Activated CD4-positive, alpha-beta T cell treated with anti-CD3 and anti-CD28 coated beads, Interleukin-2, amount 10 ng/mL, durations not matched to agents 7 days and 5 days (primary cell): ENCODE data around the gene RBP3. TPM values are rescaled to one million over a fixed set of nuclear protein-coding genes. Genes with fewer than 3 reads are reported as not detected.

Experiments used
- CTCF ChIA-PET: fragments of 350-600 bp; sonication (Branson Sonifier 250); formaldehyde crosslinking; loops from one replicate; lab custom pipeline; 2021; ENCODE audit warnings: antibody characterized with exemption; lab: Charles Lee
- POLR2A ChIA-PET: fragments of 350-600 bp; sonication (Branson Sonifier 250); formaldehyde crosslinking; loops from one replicate; lab custom pipeline; 2021; ENCODE audit warnings: antibody characterized with exemption; lab: Charles Lee
- DNase-seq: peaks from one replicate; pipeline ENCODE4 v3.0.0-alpha.2; 2020
- H3K27ac Mint-ChIP-seq: one replicate; pipeline ENCODE4 v1.8.0; 2021; ENCODE audit warnings: mild to moderate bottlenecking, moderate library complexity, mixed read lengths
- H3K27me3 Mint-ChIP-seq: one replicate; pipeline ENCODE4 v1.8.0; 2021; ENCODE audit warnings: mixed read lengths
- H3K36me3 Mint-ChIP-seq: one replicate; pipeline ENCODE4 v1.8.0; 2021; ENCODE audit warnings: low read depth, mixed read lengths
- H3K4me1 Mint-ChIP-seq: one replicate; pipeline ENCODE4 v1.8.0; 2021; ENCODE audit warnings: mixed read lengths
- H3K4me3 Mint-ChIP-seq: one replicate; pipeline ENCODE4 v1.8.0; 2021; ENCODE audit warnings: mild to moderate bottlenecking, moderate library complexity, mixed read lengths
- H3K9me3 Mint-ChIP-seq: one replicate; pipeline ENCODE4 v1.8.0; 2021; ENCODE audit warnings: mixed read lengths
- total RNA-seq, 2 experiments: library from RNA; stranded (reverse); gene quantifications; one replicate each; pipeline ENCODE4 v1.2.3, GENCODE V29; 2021

Gene RBP3
- total RNA-seq, 2 experiments from 2014 or later, result not detected

DNA sequence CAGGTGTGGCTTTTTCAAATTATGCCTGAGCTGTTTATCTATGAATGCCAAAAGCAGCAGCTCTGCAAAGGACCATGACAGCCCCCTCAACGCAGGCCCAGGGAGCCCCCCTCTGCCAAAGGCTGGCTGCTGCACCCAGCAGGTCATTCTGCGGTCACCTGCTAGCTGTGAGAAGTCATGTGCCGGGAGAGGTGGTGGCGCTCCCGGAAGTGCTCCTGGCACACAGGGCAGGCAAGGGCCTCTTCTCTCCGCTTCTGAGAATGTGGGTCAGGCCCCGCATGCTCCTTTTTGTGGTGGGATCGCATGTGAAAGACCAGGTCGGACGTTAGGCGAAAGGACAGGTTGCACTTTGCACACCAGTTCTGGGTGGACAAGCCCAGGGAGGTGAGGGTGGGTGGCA, 19.5 kb downstream of the RBP3 start:
- peaks cover 4% of the 10 kb centered on the region for H3K4me1 Mint-ChIP-seq
- POLR2A ChIA-PET, result no interaction called here
- no peaks in the 10 kb centered on the region for H3K27me3 Mint-ChIP-seq
- no peak overlapping the region for H3K27ac Mint-ChIP-seq
- H3K4me3 Mint-ChIP-seq, result no peak overlapping the region
- no peaks in the 10 kb centered on the region for H3K9me3 Mint-ChIP-seq
- no peaks in the 10 kb centered on the region for H3K36me3 Mint-ChIP-seq
- CTCF ChIA-PET, result no interaction called here
- DNase-seq, result no peak

DNA sequence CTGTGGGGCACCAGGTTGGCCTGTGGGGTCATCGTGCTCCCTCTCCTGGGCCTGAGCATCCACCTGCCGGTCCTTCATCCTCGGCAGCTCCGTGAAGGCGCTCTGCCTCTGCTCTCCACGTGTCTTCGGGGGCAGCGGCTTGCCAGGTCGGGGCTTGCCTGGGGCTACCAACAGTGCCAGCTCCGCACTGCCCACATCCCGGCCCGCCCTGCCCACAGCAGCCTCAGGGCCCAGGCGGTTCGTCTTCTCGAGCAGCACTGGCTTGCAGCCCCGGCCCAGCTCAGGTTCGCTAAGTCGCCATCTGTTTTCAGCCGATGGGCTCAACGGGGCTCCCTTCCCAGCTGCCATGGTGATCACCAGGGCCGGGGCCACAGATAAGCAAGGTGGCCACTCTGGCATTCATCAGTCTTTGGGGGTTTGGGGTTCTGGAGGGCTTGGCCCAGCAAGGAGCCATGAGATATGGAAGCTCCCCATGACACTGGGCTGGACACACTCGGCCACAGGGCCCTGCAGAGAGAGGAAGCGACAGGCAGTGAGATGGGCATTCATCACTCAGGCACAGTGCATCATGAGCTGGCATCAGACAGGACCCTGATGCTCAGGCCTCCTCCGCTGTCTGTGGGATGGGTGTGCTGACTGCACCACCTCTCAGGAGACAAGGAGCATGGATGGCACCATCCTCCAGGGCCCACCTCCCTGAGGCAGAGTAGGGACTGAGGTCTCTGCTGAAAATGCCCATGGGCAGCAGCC, 20.4 kb downstream of the RBP3 start:
- POLR2A ChIA-PET, result no interaction called here
- Mint-ChIP-seq H3K27ac (no peak overlapping the region), H3K9me3 (no peaks in the 10 kb centered on the region), H3K36me3 (no peaks in the 10 kb centered on the region), H3K4me3 (no peak overlapping the region), H3K4me1 (peaks cover 6% of the 10 kb centered on the region), H3K27me3 (no peaks in the 10 kb centered on the region)
- CTCF ChIA-PET, result no interaction called here
- no peak for DNase-seq

- ChIA-PET POLR2A (no interaction called here), CTCF (interaction anchor here (1.2 kb wide), 1 partner anchor 10 kb away, joined by 3 read pairs; no protein-coding TSS in a partner anchor)
- Mint-ChIP-seq H3K9me3 (no peaks in the 10 kb centered on the region), H3K4me1 (peaks cover 6% of the 10 kb centered on the region), H3K4me3 (no peak overlapping the region), H3K36me3 (no peaks in the 10 kb centered on the region), H3K27me3 (no peaks in the 10 kb centered on the region), H3K27ac (no peak overlapping the region)
- no peak for DNase-seq
Observed at GRCh38 chr10:47369251-47369894, 21.2 kb downstream of the RBP3 start.

DNA sequence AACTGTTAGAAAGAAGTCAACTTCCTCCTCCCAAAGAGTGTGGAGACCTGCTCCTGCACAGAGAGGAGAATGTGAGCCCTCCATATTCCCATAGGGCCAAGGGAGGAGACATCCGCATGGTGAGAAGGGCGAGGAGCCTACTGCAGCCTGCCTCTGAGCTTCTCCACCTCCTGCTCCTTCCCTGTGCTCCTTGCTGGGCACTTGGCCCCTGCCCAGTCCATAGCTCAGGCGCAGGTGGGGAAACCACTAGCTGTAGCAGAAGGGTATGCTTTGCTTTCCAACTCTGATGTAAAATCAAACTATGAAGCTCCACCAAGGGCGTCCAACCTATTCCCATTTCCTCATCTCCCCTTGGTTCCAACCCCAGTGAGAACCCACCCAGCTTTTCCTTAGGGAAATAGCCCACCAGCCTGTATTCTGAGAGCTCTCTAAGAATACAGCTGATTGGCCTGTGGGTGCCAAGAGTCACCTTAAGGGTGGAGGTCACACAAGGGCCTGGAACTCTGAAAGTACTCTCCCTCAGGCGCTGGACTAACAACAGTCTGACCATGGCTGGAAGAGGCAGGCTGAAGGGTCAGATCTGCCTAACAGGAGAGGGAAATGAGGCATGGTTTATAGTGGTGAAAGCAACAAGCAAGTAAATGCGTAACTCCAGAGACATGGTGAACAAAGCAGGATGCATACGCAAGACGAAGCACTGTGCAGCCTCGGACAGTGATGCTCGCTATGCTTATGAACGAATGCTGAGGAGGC, 22.0 kb downstream of the RBP3 start:
- ChIA-PET CTCF (interaction anchor here (1.2 kb wide), 1 partner anchor 9 kb away, joined by 3 read pairs; no protein-coding TSS in a partner anchor), POLR2A (no interaction called here)
- Mint-ChIP-seq H3K27ac (no peak overlapping the region), H3K27me3 (no peaks in the 10 kb centered on the region), H3K36me3 (no peaks in the 10 kb centered on the region), H3K4me1 (peaks cover 6% of the 10 kb centered on the region), H3K9me3 (no peaks in the 10 kb centered on the region), H3K4me3 (no peak overlapping the region)
- DNase-seq, result no peak

GRCh38 chr10:47370878-47371277, 22.7 kb downstream of the RBP3 start:
- no peaks in the 10 kb centered on the region for H3K36me3 Mint-ChIP-seq
- no peak for DNase-seq
- ChIA-PET CTCF (no interaction called here), POLR2A (no interaction called here)
- H3K4me1 Mint-ChIP-seq, result peaks cover 6% of the 10 kb centered on the region
- no peaks in the 10 kb centered on the region for H3K9me3 Mint-ChIP-seq
- no peak overlapping the region for H3K4me3 Mint-ChIP-seq
- H3K27ac Mint-ChIP-seq, result no peak overlapping the region
- H3K27me3 Mint-ChIP-seq, result peaks cover 5% of the 10 kb centered on the region

GRCh38 chr10:47371629-47372485, 23.7 kb downstream of the RBP3 start:
- H3K4me1 Mint-ChIP-seq, result peaks cover 6% of the 10 kb centered on the region
- ChIA-PET POLR2A (no interaction called here), CTCF (no interaction called here)
- no peak for DNase-seq
- H3K4me3 Mint-ChIP-seq, result no peak overlapping the region
- no peaks in the 10 kb centered on the region for H3K9me3 Mint-ChIP-seq
- H3K27me3 Mint-ChIP-seq, result peaks cover 12% of the 10 kb centered on the region
- H3K27ac Mint-ChIP-seq, result no peak overlapping the region
- no peaks in the 10 kb centered on the region for H3K36me3 Mint-ChIP-seq

- CTCF ChIA-PET, result no interaction called here
- Mint-ChIP-seq H3K27ac (no peak overlapping the region), H3K4me3 (no peak overlapping the region), H3K4me1 (peaks cover 6% of the 10 kb centered on the region), H3K36me3 (no peaks in the 10 kb centered on the region), H3K27me3 (peaks cover 21% of the 10 kb centered on the region), H3K9me3 (no peaks in the 10 kb centered on the region)
- no peak for DNase-seq
- POLR2A ChIA-PET, result no interaction called here
Observed at GRCh38 chr10:47372726-47373125, 24.6 kb downstream of the RBP3 start.

DNA sequence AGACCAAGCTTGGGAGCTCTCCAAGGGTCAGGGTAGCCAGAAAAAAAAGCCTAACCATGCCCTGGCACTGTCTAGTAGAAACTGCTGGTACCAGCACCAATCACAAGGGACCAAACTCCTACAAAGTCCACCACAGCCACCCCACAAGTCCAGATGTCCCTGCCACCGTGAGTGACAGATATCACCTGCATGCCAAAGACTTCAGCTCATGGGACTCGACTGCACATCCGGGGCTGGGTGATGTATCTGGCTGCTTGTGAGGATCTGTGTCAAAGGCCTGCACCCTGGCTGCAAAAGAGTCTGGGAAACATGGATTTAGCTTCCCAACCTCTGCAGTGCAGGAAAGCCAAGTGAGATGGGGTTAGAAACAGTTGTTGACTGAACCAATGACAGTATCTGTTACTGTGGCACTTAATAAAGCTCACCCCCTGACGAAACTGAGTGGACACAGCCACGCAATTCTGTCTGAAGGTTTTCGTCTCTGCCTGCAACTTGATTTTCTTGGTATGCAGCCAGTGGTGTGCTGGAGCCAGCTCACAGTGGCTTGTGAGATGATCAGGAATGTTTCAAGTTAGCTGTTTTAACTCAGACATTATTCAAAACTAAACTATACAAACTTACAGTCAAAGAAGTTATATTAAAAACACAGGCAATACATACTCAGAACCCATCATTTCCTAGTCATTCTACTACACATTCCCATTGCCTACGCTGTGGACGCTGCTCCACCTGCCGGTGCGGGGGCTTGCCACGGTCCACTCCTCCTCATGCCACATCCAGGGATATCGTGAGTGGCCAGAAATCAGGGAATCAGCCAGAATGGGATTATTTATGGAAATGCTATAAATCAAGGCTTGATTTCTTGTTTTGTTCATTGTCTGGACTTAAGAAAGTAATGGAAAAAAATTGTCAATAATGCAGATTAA, 26.7 kb downstream of the RBP3 start:
- CTCF ChIA-PET, result no interaction called here
- DNase-seq, result no peak
- Mint-ChIP-seq H3K27ac (no peak overlapping the region), H3K4me1 (peaks cover 7% of the 10 kb centered on the region), H3K4me3 (no peak overlapping the region), H3K36me3 (no peaks in the 10 kb centered on the region), H3K9me3 (no peaks in the 10 kb centered on the region), H3K27me3 (peaks cover 37% of the 10 kb centered on the region)
- POLR2A ChIA-PET, result no interaction called here

GRCh38 chr10:47376522-47377220, 28.5 kb downstream of the RBP3 start:
- Mint-ChIP-seq H3K4me1 (peaks cover 20% of the 10 kb centered on the region), H3K27me3 (peaks cover 46% of the 10 kb centered on the region), H3K27ac (no peak overlapping the region), H3K9me3 (no peaks in the 10 kb centered on the region), H3K36me3 (no peaks in the 10 kb centered on the region), H3K4me3 (no peak overlapping the region)
- POLR2A ChIA-PET, result no interaction called here
- DNase-seq, result no peak
- CTCF ChIA-PET, result interaction anchor here (0.7 kb wide), 1 partner anchor 61 kb away, joined by 3 read pairs; no protein-coding TSS in a partner anchor

GRCh38 chr10:47378183-47378510, 30.0 kb downstream of the RBP3 start:
- H3K4me3 Mint-ChIP-seq, result no peak overlapping the region
- H3K27ac Mint-ChIP-seq, result no peak overlapping the region
- POLR2A ChIA-PET, result no interaction called here
- peaks cover 59% of the 10 kb centered on the region for H3K27me3 Mint-ChIP-seq
- no peak for DNase-seq
- H3K9me3 Mint-ChIP-seq, result no peaks in the 10 kb centered on the region
- CTCF ChIA-PET, result no interaction called here
- H3K36me3 Mint-ChIP-seq, result no peaks in the 10 kb centered on the region
- H3K4me1 Mint-ChIP-seq, result peaks cover 14% of the 10 kb centered on the region

DNA sequence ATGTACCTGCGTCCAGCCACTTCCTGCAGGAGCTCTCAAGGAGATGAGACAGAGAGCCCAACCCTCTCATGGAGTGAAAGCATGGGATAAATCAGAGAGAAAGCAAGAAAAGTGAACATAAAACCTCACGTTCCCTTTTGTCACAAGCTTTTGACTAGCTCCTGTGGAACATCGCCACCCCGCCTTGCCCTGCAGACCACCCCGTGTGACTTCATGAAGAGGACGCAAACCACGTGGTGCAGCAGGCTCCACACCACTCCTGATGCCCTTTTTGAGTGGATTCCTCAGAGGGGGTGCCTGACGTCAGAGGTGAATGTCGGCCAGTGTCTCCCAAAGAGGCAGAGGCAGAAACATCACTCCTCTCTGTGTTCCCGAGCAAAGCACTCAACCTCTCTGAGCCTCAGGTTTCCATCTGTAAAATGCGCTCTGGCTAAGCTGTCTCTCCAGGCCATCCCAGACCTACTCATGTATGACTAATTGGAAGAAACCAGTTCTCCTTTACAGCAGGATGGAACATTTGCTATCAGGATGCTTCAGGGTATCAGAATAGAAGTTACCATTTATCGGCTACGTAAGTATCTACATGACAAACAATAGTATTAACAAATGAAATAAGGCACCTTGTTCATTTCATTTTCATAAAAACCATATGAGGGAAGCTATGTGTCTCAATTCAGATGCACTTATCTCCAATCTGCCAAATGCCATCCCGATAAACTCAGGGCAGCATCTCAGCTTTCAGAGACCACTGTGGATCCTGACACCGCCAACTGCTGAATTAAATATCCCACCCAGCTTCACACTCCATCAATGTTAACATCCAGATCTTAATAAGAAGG, 30.7 kb downstream of the RBP3 start:
- Mint-ChIP-seq H3K4me1 (peaks cover 19% of the 10 kb centered on the region), H3K27me3 (peaks cover 66% of the 10 kb centered on the region), H3K4me3 (no peak overlapping the region), H3K9me3 (no peaks in the 10 kb centered on the region), H3K27ac (no peak overlapping the region), H3K36me3 (no peaks in the 10 kb centered on the region)
- ChIA-PET CTCF (interaction anchor here (1.0 kb wide), 1 partner anchor 9 kb away, joined by 3 read pairs; no protein-coding TSS in a partner anchor), POLR2A (no interaction called here)
- no peak for DNase-seq
